Measurements from ENCODE around the gene LEF1.

GRCh38 chr4:108072300-108072699 lies 96.4 kb downstream of the LEF1 start:
- TF ChIP-seq TARDBP (IDR thresholded peaks at IDR 0.05) (no peak), FOXM1 (IDR thresholded peaks at IDR 0.05; ENCODE audit: borderline replicate concordance) (no peak), PKNOX1 (IDR thresholded peaks at IDR 0.05) (peak; percentile 88)

All from HEK293T (cell line).